ENCODE measurements around the gene BAG1. TPM values are rescaled to one million over a fixed set of nuclear protein-coding genes. Genes with fewer than 3 reads are reported as not detected.
A peak's percentile ranks its signal among the peaks of the same experiment; 100 is the strongest.

BAG1 gene
- total RNA-seq: 100 to 1,000 TPM in 1 of 4 donors, 10 to 100 TPM in 3; 63.6 to 140 (median 70.8) TPM

DNA sequence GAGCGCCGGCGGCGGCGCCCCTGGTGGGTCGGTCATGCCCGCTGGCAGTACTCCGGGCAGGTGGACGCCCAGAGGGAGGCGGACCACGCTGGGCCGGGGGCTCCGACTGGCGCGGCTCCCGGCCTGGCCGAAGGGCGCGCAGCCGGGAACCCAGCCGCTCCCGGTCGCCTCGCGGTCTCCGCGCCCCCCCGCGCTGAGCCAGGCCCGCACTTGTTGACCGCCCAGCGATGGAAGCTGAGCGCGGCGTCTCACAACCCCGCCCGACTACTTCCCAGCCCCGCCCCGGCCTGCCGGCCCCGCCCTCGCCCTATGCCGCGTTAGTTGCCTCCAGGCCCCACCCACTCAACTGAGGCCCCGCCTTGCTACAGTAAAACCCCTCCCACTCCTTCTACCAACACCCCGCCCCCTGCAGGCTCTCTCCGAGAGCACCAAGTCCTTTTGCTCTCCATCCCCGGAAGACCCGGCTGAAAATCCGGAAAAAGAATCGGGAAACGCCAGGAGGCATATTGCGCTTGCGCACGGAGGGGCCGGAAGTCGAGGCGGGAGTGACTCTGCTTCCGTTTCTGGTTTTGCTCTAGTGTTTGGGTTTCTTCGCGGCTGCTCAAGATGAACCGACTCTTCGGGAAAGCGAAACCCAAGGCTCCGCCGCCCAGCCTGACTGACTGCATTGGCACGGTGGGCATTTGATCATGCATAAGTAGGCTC is at the start of gene BAG1, which contains the start of gene CHMP5:
Gene BAG1 (minus strand): TSS at position 236 of the 705 bp plus-strand sequence.
Gene CHMP5 (plus strand): TSS at position 577 of the 705 bp plus-strand sequence. CDS start 30 bp downstream, at position 607.
- Histone ChIP-seq H3K36me3 (peaks cover 61% of the 10 kb centered on the region), H3K9me3 (no peaks in the 10 kb centered on the region), H3K4me1 (peaks cover 42% of the 10 kb centered on the region), H3K27ac (peak within 1 kb of the TSS; percentile 95), H3K4me3 (peak within 1 kb of the TSS; percentile 99), H3K27me3 (no peaks in the 10 kb centered on the region)
- WGBS: 0% methylated on average over 37 of the region's 67 CpGs
- DNase-seq (ENCODE audit: low spot score in 2 of 2): peak; percentile 100
- TF ChIP-seq POLR2A (IDR thresholded peaks at IDR 0.05) (peak in 1 of 2 donors; percentile 81), POLR2AphosphoS5 (IDR thresholded peaks at IDR 0.05) (peak in 2 of 3 donors; percentile 50 to 66), EP300 (IDR thresholded peaks at IDR 0.05) (no peak)
- TF ChIP-seq, protein P1, sequence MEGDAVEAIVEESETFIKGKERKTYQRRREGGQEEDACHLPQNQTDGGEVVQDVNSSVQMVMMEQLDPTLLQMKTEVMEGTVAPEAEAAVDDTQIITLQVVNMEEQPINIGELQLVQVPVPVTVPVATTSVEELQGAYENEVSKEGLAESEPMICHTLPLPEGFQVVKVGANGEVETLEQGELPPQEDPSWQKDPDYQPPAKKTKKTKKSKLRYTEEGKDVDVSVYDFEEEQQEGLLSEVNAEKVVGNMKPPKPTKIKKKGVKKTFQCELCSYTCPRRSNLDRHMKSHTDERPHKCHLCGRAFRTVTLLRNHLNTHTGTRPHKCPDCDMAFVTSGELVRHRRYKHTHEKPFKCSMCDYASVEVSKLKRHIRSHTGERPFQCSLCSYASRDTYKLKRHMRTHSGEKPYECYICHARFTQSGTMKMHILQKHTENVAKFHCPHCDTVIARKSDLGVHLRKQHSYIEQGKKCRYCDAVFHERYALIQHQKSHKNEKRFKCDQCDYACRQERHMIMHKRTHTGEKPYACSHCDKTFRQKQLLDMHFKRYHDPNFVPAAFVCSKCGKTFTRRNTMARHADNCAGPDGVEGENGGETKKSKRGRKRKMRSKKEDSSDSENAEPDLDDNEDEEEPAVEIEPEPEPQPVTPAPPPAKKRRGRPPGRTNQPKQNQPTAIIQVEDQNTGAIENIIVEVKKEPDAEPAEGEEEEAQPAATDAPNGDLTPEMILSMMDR (IDR thresholded peaks at IDR 0.05): peak in 1 of 2 donors; percentile 41

DNA sequence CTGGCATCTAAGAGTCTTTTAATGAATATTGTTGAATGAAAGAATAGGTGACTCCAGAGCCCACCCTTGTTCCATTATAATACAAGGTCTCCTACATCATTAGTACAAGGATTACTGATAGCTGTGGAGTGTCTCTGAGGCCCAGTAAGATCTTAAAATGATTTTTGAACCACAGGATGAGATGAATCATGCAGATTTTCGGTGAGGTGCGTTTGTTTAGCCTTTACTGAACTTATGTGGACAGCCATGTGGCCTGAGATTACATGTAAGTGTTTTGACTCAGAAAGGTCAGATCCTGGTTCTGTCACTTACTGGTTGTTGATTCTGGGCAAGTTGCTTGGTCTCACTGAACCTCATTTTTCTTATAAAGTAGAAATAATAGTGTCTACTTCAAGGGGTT is 47.4 kb upstream of the BAG1 start:
- H3K4me1 ChIP-seq: no peaks in the 10 kb centered on the region
- H3K27ac ChIP-seq: no peak overlapping the region
- no peaks in the 10 kb centered on the region for H3K9me3 ChIP-seq
- WGBS: 91% methylated on average over 2 of the region's 2 CpGs
- peaks cover 93% of the 10 kb centered on the region for H3K36me3 ChIP-seq
- TF ChIP-seq POLR2AphosphoS5 (IDR thresholded peaks at IDR 0.05): no peak
- no peak for TF ChIP-seq POLR2A (IDR thresholded peaks at IDR 0.05)
- TF ChIP-seq, protein P1 (IDR thresholded peaks at IDR 0.05): no peak
- TF ChIP-seq EP300 (IDR thresholded peaks at IDR 0.05): no peak
- no peaks in the 10 kb centered on the region for H3K27me3 ChIP-seq
- H3K4me3 ChIP-seq: no peak overlapping the region
- no peak for DNase-seq (ENCODE audit: low spot score in 2 of 2)

DNA sequence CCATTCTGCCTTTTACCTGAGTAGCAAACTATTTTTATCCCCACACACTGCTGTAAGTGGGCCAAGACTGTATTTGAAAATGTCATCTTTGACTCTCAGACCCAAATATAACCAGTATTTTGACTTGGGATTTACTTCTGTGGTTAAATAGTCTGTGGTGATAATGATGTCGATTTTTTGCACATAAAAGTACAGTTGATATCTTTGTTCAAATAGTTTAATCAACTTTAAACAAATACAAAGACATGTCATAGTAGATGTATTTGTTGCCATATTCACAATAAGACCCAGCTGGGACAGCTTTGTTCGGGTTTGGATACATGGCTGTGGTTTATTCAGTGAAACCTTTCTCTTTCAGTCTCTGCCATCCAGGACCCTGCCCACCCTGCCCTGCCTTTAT is 46.2 kb upstream of the BAG1 start:
- Histone ChIP-seq H3K36me3 (peaks cover 98% of the 10 kb centered on the region), H3K9me3 (no peaks in the 10 kb centered on the region), H3K27me3 (no peaks in the 10 kb centered on the region), H3K4me3 (no peak overlapping the region), H3K4me1 (no peaks in the 10 kb centered on the region), H3K27ac (no peak overlapping the region)
- TF ChIP-seq POLR2AphosphoS5 (IDR thresholded peaks at IDR 0.05): no peak
- DNase-seq (ENCODE audit: low spot score in 2 of 2): no peak
- 89% methylated on average over 2 of the region's 2 CpGs for WGBS

DNA sequence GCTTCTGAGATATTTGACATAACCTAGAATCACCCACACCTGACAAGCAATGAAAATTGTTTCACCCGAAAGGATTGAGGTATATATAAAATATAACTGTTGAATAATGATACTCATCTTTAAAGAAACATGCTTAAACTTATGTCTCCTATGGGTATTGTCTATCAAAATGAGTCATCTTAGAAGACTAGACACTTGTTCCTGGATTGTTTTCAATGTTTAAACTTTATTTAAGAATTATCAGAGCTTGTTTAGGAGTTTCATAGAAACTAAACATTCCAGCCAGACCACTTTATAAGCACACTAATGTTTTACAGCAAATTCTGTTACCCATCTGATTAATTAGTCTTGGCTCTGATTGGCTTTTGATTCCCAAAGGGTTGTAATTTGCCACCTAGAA is 45.4 kb upstream of the BAG1 start:
- Histone ChIP-seq H3K27me3 (no peaks in the 10 kb centered on the region), H3K9me3 (no peaks in the 10 kb centered on the region), H3K27ac (no peak overlapping the region), H3K4me3 (no peak overlapping the region), H3K4me1 (no peaks in the 10 kb centered on the region), H3K36me3 (peaks cover 100% of the 10 kb centered on the region)
- TF ChIP-seq, protein P1 (IDR thresholded peaks at IDR 0.05): no peak
- TF ChIP-seq POLR2A (IDR thresholded peaks at IDR 0.05) (no peak), EP300 (IDR thresholded peaks at IDR 0.05) (no peak), POLR2AphosphoS5 (IDR thresholded peaks at IDR 0.05) (no peak)
- WGBS: 68% methylated on average over 1 of the region's 1 CpG
- DNase-seq (ENCODE audit: low spot score in 2 of 2): no peak

DNA sequence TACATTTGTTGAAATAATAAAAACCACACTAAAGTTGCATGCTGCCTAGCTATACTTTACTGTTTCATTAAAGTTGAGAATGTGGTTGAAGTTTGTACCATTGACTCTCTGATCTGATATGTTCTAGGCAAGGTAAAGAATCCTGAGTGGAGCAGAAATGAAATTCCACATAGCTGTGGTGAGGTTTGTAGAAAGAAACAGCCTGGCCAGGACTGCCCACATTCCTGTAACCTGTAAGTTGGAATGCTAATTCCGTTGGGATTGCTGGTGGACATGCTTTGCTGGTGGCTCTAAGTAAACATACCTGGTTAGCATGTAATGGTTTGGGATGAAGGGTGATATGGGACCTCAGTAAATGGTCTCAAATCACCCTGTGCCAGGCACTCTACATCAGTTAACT is 42.6 kb upstream of the BAG1 start:
- TF ChIP-seq EP300 (IDR thresholded peaks at IDR 0.05) (no peak), POLR2AphosphoS5 (IDR thresholded peaks at IDR 0.05) (no peak), POLR2A (IDR thresholded peaks at IDR 0.05) (no peak)
- TF ChIP-seq, protein P1 (IDR thresholded peaks at IDR 0.05): no peak
- no peaks in the 10 kb centered on the region for H3K4me1 ChIP-seq
- H3K27ac ChIP-seq: no peak overlapping the region
- no peaks in the 10 kb centered on the region for H3K27me3 ChIP-seq
- H3K4me3 ChIP-seq: no peak overlapping the region
- DNase-seq (ENCODE audit: low spot score in 2 of 2): no peak
- WGBS: 85% methylated on average over 1 of the region's 1 CpG
- H3K9me3 ChIP-seq: no peaks in the 10 kb centered on the region
- H3K36me3 ChIP-seq: peaks cover 100% of the 10 kb centered on the region
